Inflammatory macrophage treated with lipopolysaccharide for 4 hours (primary cell): Measurements from ENCODE around the gene VWA8.
A peak's percentile ranks its signal among the peaks of the same experiment; 100 is the strongest.
"Not testable (repeated sequence)": the region's sequence is repeated elsewhere in the genome, so short reads cannot be mapped to it uniquely, and the experiment has no call there.

Experiments used
- DNase-seq: peaks from one replicate; pipeline ENCODE4 v3.0.0-alpha.2; 2020

VWA8 gene

DNA sequence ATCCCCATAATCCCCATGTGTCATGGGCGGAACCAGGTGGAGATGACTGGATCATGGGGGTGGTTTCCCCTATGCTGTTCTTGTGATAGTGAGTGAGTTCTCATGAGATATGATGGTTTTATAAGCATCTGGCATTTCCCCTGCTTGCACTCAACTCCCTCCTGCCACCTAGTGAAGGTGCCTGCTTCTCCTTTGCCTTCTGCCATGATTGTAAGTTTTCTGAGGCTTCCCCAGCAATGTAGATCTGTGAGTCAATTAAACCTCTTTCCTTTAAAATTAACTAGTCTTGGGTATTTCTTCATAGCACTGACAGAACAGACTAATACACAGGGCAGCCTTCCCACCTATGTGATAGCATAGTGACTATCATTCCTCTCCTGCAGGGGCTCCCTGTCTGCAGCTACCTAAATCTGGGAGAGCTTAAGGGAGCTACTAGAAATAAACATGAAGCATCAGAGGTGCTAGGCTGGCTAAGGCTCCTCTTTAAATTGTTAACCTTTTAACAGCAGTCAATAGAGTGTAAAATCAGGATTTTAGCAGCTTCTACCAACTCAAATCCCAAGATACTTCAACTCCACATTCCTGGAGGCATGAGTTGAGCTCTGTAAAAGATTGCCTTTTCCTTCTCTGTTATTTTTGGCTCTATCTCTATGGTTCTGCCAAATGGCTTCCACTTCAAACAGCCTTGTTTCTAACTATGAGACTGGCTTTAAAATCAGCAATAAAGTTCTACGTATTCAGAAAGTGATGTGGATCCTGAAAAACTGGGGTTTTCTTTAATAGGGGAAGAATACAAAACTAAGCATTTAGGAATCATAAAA lies 112.3 kb downstream of the VWA8 start:
- DNase-seq: no peak

- no peak for DNase-seq
Observed at GRCh38 chr13:41847216-41847615, 113.7 kb downstream of the VWA8 start.

GRCh38 chr13:41842036-41842620 lies 118.8 kb downstream of the VWA8 start:
- peak; percentile 62 for DNase-seq

- DNase-seq: peak; percentile 93
Observed at GRCh38 chr13:41837629-41838028, 123.3 kb downstream of the VWA8 start.

DNA sequence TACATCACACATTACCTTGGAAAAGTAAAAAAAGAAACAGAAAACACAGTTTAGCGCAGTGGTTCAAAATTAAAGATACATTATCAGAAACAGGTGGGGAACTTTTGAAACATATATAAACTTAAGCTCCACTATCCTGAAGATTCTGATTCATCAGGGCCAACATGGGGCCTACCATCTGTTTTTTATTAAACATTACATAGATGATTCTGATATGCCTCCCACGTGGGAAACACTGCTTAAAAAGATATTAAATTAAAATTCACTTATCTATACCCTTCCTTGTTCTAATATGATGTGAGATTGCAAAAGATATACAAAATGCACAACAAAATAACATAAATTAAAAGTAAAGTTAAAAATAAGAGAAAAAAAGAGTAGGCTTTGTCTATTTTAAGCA lies 125.0 kb downstream of the VWA8 start:
- no peak for DNase-seq

GRCh38 chr13:41834697-41835096 lies 126.2 kb downstream of the VWA8 start:
- DNase-seq: not testable (repeated sequence)

- no peak for DNase-seq
Observed at GRCh38 chr13:41833831-41834230, 127.1 kb downstream of the VWA8 start.

DNA sequence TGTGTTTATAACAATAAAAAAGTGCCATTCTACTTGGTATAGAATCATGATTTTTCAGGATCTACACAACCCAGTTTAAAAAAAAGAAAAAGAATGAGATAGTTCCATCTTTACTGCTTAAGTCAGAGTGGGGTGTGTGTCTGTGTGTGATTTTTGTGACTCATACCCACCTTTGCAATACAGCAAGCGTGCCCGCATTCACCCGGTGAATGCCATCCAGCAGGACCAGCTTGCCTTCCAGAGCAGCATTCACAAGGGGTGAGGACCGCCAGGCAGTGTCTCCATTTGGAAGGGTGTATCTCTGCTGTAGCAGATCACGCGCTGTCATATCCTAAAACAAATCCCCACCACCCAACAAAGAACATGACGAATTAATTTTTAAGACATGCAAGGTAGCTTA lies 127.7 kb downstream of the VWA8 start:
- DNase-seq: no peak

DNA sequence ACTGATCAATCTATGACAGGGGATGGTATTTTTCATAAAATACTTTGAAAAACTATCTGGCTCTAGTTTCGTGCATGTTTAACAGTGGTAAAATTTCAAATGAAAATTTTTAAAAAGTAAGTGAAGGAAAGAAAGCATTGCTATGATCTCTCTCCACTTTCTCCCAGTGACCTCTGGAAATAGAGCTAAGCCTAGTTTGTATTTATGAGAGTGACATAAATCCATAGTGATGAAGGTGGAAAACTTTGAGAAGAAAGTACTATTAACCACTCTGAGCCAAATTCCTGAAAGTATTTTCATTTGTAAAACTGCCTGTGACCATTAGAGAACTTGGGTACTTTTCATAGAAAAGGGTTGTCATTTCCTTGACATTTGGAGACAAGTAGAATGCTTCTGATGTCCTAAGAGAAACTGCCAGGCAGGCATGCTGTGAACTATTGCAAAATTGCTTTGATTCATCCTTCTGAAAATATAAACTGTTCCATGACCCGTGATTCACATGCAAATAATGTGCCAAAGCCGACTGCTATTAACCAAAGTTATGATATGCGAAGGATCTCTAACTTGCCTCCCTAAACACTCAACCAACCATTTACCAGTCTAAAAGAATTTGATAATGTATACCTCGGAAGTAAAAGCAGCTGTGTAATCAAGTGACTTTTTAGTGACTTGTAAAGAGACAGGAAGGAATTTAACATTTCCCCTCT lies 133.2 kb downstream of the VWA8 start:
- peak; percentile 91 for DNase-seq

DNA sequence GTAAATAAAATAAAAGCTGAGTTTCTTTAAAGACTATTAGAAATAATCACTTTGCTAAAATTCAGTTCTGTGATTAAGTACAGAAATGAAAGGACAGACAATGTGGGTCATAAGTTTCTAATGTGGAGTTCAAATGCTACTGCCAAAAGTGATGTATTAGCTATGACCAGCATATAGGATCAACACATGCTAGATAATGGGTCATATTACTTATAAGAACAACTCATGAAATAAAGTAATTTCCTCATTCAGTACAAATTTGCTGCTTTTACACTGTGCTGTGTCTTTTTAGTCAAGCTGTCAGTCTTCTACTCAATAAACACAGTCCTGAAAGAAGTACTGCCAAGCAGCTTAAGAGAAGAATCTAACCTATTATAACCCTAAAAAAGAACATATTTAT lies 135.2 kb downstream of the VWA8 start:
- no peak for DNase-seq

- DNase-seq: no peak
Observed at GRCh38 chr13:41823476-41823875, 137.4 kb downstream of the VWA8 start.

GRCh38 chr13:41822560-41822959 lies 138.3 kb downstream of the VWA8 start:
- no peak for DNase-seq

- no peak for DNase-seq
Observed at GRCh38 chr13:41821238-41821594, 139.7 kb downstream of the VWA8 start.

DNA sequence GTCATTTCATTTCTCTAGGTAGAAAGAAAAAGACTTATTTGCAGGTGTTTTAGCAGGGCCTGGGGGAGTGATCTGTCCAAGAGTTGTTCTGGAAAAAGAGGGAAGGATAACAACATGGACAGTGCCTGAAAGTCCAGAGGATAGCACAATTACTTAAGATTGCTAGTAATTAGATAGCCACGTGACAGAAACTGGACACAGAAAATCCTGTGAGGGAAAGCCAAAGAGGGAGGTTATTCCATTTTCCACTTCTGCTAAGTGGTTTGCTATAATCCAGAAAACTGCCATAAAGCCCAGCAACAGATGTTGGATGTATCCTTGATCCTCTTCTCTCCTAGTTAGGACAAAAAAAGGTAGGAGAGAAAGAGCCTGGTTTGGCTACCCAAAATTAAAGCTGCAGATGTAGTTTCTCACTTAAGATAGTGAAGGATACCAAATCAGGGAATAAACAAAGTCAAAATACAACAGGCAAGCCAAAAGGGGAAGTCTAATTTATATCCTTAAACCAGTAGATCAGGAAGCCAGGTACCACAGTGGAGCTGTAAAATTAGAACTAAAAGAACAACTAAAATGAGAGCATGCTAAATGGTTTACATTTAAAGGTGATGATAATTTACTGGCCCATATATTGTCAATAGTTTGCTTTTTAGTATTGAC lies 140.2 kb downstream of the VWA8 start:
- DNase-seq: no peak

- DNase-seq: no peak
Observed at GRCh38 chr13:41816057-41816456, 144.9 kb downstream of the VWA8 start.

DNA sequence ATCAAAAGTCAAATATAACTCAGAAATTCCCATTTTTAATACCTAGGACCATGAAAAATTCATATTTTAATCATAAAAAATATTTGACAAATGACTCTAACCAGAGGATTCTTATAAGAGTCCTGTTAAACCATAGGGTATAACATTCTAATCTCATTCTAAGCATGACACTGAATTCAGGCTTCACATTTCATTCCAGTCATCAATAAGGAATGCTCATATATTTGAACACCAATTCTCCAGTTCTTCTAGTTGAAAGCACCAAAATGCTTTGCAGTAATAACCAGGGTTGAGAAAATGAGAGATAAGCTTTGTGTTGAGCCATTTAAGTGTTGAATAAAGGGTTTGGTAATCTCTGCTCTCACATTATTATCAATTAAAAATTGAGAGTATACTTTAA lies 147.5 kb downstream of the VWA8 start:
- no peak for DNase-seq

- DNase-seq: peak; percentile 69
Observed at GRCh38 chr13:41812851-41813250, 148.1 kb downstream of the VWA8 start.

GRCh38 chr13:41812237-41812636 lies 148.7 kb downstream of the VWA8 start:
- DNase-seq: no peak

- no peak for DNase-seq
Observed at GRCh38 chr13:41811588-41812021, 149.3 kb downstream of the VWA8 start.

DNA sequence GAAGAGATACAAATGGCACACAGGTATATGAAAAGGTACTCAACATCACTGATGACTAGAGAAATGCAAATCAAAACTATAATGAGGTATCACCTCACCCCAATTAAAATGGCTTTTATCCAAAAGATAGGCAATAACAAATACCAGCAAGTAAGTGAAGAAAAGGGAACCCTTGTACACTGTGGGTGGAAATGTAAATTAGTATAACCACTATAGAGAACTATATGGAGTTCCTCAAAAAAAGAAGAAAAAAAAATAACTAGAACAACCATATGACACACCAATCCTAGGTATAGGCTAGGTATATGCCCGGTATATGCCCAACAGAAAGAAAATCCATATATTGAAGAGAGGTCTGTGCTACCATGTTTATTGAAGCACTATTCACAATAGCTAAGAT lies 150.9 kb downstream of the VWA8 start:
- DNase-seq: peak; percentile 64

GRCh38 chr13:41803445-41803735 lies 157.5 kb downstream of the VWA8 start:
- DNase-seq: peak; percentile 64

GRCh38 chr13:41802684-41803444 lies 158.0 kb downstream of the VWA8 start:
- DNase-seq: peak; percentile 47
